HG03575 (cell line): ENCODE data around the gene PTGER2.

Source experiments
- ATAC-seq: cut with Tn5 transposase; IDR thresholded peaks from one replicate; pipeline ENCODE4 v1.9.1; 2021; ENCODE audit not compliant: unreplicated experiment, insufficient number of reproducible peaks, low FRiP score; ENCODE audit errors: extremely low read depth

PTGER2 gene, protein sequence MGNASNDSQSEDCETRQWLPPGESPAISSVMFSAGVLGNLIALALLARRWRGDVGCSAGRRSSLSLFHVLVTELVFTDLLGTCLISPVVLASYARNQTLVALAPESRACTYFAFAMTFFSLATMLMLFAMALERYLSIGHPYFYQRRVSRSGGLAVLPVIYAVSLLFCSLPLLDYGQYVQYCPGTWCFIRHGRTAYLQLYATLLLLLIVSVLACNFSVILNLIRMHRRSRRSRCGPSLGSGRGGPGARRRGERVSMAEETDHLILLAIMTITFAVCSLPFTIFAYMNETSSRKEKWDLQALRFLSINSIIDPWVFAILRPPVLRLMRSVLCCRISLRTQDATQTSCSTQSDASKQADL

DNA sequence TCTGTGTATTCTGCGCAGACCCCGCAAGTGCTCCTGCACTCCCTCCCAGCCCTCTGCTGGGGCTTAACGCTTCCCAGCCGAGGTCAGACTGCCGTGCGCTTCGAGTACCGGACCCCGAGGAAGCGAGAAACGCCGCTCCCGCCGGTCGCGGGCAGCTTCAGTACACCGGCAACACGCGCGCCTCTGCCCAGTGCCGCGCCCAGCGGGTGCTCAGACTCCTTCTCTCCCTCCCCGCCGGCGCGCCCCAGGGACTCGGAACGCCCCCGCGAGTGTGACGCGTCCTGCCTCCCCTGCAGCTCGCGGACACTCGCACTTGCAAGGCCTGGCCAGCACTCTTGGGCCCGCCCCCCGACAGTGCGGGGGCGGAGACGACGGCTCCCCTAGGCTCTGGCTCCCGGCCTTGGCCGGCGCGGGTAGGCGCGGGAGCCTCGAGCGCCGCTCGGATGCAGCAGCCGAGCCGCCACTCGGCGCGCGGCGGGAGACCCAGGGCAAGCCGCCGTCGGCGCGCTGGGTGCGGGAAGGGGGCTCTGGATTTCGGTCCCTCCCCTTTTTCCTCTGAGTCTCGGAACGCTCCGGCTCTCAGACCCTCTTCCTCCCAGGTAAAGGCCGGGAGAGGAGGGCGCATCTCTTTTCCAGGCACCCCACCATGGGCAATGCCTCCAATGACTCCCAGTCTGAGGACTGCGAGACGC, at the start of gene PTGER2:
Gene PTGER2, plus strand, starts transcription at position 410 of the 692 bp plus-strand sequence. Its CDS starts 237 bp downstream, at position 647.
- ATAC-seq: no peak

DNA sequence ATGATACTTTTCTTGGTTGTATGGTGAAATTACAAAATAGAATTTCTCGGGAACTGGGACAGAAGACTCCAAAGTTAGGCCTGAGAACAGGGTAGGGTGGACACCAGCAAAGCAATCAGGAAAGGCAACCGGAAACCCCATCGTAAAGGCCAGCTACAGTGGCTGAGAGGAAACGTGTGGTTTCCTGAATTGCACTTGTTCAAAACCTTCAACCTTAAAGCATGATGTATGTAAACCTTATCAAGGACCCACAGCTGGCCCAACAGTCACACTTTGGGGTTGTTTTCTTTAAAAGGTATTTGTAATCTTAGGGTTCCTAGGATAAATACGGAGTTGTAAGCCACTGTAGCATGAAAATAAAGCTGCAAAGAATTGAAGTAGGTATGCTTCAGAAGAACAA, 48.9 kb upstream of the PTGER2 start:
- ATAC-seq: no peak

DNA sequence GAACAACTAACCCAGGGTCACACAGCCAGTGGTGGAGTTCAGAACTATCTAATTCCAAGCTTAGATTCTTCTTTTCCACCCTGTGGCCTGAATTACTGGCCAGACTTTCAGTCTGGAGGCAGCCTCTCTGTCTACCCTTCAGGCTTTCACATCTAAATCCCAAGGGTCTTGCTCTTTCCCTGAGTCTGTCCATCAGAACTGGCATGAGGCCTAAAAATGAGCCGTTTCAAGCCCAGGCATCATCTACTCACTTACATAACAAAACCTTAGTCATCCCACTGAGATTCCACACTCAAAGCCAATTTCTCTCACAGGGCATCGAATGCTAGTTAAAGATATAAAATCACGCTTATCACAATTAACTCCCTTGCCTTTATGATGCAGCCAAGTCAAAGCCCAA, 47.9 kb upstream of the PTGER2 start:
- ATAC-seq: no peak

DNA sequence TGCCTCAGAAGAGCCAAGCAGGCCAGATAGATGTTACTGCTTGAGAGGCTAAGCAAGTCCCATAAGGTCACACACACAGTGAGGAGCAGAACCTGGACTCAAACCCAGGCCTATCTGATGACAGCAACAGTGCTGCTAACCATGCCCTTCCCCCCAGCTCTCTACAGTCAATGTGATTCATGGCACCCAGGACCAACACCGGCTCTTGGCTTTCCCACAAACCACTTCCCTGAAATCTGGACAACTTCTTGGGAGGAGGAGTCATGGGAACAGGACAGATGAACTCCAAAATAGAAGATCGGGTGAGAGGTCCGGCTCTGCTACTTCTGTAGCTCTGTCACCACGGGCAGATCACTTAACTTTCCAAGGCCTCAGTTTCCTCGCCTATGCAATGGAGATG, 47.3 kb upstream of the PTGER2 start:
- no peak for ATAC-seq

DNA sequence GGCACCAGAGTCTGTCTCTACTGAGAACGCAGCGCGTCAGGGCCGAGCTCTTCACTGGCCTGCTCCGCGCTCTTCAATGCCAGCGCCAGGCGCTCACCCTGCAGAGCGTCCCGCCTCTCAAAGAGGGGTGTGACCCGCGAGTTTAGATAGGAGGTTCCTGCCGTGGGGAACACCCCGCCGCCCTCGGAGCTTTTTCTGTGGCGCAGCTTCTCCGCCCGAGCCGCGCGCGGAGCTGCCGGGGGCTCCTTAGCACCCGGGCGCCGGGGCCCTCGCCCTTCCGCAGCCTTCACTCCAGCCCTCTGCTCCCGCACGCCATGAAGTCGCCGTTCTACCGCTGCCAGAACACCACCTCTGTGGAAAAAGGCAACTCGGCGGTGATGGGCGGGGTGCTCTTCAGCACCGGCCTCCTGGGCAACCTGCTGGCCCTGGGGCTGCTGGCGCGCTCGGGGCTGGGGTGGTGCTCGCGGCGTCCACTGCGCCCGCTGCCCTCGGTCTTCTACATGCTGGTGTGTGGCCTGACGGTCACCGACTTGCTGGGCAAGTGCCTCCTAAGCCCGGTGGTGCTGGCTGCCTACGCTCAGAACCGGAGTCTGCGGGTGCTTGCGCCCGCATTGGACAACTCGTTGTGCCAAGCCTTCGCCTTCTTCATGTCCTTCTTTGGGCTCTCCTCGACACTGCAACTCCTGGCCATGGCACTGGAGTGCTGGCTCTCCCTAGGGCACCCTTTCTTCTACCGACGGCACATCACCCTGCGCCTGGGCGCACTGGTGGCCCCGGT, 46.4 kb upstream of the PTGER2 start, which contains the start of gene PTGDR:
Gene PTGDR, plus strand, starts transcription at position 198 of the 778 bp plus-strand sequence. Its CDS starts 117 bp downstream, at position 315.
- no peak for ATAC-seq

DNA sequence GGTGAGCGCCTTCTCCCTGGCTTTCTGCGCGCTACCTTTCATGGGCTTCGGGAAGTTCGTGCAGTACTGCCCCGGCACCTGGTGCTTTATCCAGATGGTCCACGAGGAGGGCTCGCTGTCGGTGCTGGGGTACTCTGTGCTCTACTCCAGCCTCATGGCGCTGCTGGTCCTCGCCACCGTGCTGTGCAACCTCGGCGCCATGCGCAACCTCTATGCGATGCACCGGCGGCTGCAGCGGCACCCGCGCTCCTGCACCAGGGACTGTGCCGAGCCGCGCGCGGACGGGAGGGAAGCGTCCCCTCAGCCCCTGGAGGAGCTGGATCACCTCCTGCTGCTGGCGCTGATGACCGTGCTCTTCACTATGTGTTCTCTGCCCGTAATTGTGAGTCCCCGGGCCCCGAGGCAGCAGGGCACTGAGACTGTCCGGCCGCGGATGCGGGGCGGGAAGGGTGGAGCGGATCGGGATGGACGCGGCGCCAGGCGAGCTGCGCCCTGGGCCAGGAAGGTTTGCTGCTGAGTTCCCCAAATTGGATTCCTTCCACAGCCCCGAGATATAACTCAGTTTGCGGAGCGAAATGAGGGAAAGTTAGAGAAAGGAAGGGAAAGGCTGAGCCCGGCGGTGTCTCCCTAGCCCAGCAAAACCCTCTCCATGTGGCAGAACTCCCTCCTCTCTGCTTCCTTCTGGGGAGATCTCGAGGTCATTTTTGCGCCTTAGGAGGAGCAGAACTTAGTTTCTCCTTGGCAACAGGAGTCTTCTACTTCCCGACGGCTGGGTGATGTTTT, 45.6 kb upstream of the PTGER2 start:
- no peak for ATAC-seq

DNA sequence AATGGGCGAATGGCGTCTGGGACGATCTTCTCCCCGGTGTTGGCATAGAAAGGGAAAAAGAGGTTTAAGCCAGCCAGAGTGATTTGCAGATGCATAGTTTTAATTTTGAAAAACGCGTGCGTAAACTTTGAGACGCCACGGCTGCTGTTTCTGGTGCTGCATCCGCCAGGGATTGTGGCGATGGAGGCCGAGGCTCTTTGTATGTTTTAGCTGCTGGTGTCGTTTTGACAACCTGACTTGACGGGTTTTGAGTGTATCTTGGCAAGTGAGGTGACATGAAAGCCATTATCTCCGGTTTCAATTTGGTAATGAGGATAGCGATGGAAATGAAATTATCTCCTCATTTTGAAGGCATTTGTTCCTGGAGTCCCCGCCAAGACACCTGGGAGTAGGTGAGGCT, 45.0 kb upstream of the PTGER2 start:
- no peak for ATAC-seq

DNA sequence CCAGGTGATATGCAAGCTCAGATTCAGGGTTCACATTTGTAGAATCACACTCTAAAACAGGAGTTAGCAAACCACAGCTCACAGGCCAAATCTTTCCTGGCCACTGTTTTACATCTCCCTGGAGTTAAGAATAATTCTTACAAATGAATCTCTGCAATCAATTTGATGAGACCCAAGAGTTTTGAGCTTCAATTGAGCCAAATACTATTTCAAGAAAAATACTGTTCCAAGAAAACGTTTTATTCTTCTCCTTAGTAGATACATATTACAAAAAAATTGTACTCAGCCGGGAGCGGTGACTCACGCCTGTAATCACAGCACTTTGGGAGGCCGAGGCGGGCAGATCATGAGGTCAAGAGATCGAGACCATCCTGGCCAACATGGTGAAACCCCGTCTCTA, 44.1 kb upstream of the PTGER2 start:
- no peak for ATAC-seq

DNA sequence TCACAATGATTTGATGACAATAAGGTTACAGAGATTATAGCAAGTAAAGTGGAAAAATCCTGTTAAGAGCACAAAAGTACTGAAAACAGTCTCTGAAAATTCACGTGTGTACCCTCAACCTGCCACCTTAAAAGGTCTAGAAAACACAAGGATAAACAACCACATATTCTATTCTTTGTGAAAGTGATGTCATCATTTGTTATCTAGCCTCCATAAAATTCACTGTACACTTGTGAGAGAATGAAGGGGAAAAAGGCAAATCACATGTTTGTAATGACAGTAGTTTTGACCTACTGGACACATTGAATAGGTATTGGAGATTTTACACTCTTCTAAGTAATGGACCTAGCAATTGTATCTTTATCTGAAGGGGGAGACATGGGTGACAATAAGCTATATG, 42.6 kb upstream of the PTGER2 start:
- ATAC-seq: no peak

DNA sequence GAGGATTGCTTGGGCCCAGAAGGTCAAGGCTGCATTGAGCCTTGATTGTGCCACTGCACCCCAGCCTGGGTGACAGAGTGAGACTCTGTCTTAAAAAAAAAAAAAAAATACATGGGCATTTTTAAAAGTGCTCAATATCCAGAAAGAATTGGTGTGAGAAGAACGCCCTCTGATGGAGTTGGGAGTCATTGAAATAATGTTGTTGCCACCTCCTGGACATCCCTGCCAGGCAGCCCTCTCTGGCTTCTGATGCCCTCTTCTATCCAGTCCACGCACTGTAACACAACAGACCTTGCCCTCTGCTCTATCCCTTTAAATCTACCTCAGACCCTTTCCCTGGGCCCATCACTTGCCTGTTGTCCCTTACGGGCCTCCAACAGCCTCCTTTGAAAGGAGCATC, 41.7 kb upstream of the PTGER2 start:
- no peak for ATAC-seq

DNA sequence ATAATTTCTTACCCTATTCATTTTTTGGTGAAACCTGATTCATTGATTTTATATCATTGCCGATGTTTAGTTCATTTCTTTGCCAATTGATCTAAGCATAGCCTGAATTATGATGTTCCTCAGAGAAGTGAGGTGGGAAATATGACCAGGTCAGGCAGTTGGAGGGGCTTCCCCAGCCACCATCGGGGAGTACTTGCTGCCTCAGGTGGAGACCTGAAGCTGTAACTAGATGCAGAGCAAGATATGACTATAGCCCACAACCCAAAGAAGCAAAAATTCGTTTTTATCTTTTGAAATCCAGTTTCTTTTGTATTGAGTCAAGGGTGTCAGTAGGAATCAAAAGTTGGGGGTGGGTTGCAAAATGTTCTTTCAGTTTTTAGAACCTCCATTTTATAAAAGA, 38.7 kb upstream of the PTGER2 start:
- ATAC-seq: no peak

DNA sequence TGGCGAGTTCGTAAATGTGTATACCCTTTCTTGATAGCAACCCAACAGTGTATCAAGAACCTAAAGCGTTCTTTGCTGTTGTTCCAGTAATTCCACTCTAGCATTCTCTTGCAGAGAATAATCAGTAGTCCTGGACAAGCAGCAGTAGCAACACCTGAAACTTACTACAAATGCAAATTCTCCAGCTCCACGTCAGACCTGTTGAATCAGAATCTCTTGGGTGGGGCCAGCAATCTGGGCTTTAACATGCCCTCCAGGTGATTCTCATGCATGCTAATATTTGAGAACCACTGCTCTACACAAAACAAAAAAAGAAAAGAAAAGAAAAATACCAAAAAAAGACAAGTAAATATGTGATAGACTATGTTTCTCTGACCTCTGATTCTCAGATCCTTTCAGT, 36.6 kb upstream of the PTGER2 start:
- ATAC-seq: no peak

DNA sequence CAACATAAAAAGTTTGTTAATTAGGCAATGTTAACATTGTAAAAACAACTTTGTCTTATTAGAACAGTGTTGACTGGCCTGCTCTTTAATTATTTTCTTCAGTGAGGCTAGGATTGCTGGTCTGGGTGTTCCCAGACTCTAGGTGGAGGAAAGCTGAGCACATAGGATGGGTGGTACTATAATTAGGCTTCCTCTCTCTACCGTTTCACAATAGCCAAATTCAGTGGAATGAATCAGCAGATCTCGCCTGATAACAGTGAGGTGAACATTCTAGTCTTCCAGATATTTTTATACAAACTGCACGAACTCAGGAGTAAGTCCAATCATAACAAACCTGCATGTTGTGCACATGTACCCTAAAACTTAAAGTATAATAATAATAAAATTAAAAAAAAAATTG, 34.7 kb upstream of the PTGER2 start:
- no peak for ATAC-seq

DNA sequence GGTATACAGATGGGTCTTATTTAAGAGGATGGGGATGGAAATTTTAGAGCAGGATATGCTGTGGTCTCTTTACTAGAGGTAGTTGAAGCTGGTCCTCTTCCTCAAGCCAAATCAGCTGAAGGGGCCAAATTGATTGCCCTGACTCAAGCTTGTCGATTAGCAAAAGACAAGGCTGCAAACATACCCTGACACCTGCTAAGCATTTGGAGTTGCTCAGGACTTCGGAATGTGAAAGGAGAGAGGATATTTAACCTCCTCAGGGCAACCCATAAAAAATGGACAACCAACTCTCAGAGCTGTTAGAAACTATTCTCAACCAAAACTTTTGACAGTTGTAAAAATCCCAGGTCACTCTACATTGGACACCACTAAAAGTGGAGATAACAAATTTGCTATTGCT, 31.0 kb upstream of the PTGER2 start:
- ATAC-seq: no peak

DNA sequence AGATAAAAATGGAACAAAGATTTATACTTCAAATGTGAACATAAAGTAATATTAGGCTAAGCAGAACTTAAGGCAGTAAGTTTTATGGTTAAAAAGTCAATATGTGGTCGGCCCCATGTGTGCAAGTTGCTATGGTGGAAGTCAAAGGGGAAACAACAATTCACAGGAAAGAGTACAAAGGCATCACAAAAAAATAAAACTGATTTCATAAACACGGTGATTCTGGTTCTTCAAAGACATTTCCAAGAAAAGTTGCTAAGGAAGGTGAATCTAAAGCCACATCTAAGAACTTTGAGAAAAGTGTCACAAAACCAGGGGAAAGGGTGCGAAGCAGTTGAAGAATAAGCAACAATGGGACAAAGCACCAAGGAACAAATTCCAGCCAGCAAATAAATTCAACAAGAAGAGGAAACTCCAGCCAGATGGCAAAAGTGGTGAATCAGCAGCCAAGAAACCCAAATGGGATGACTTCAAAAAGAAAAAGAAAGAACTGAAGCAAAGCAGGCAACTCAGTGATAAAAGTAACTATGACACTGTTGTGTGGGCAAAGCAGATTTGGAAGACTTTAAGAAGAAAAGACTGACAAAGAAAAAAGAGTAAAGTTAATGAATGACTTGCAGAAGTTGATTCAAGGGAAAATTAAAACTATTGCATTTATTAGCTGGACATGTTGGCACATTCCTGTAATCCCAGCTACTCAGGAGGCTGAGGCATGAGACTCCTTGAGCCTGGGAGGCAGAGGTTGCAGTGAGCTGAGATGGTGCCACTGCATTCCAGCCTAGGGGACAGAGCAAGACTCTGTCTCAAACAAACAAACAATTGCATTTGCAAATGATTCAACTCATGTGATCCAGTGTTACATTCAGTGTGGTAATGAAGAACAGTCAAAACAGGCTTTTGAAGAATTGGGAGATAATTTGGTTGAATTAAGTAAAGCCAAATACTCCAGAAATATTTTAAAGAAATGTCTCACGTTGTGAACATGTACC, 27.2 kb upstream of the PTGER2 start:
- ATAC-seq: no peak

DNA sequence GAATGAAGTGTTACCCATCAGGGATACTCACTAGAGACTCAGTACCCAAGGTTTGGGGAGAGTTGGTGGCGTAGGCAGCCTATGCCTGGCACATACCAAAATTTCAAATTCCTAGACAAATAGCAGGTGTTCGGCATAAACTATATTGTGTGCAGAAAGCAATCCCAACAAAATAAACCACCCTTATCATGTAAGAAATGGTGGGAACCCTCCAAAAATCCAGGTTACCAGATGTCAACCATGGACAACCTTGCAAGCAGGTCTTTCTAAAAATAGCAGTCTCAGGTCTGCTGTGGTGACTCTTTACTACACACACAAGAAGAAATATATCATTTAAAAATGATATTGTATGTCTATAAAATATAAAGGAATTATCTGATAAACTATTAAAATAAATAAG, 17.7 kb upstream of the PTGER2 start:
- no peak for ATAC-seq

DNA sequence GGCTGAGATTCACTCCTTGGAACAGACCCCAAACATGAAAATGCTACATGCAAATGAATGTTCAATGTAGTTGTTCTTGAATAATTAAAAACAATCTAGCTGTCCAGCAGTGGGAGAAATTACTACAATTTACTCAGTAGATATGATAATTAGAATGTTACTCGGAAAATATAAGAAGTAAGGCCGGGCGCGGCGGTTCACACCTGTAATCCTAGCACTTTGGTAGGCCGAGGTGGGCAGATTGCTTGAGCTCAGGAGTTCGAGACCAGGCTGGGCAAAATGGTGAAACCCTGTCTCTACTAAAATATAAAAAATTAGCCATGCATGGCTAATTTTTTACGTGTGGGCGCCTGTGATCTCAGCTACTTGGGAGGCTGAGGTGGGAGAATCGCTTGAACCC, 15.3 kb upstream of the PTGER2 start:
- ATAC-seq: no peak

DNA sequence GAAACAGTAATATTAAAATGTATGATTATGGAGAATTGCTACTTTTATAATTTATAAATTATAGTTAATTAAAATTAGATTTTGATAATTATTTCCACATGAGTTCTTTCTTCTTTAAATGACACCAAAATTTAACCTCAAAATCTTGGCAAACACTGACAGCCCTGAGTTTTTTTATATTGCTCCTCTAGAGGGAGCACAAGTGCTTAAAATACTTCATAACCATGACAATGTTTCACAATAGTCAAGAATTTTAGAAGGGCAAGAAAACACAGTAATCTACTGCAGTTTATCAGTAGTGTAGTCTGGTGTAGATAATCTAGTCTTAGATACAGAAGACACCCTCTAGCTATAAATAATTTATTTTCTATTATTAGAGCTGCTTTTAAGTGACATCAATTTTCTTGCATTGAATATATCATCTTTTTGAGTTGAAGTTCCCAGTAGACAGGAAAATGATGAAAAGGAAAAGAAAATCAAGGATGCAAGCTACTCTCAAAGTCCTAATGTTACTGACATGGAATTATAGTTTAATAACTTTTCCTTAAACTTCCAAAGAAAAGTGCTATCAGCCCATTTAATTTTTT, 14.3 kb upstream of the PTGER2 start:
- no peak for ATAC-seq
